GM12864 (cell line): ENCODE data around the gene EIF4E2.

Source experiments
- DNase-seq: peaks from one replicate; pipeline ENCODE4 v3.0.0-alpha.2; 2011; ENCODE audit warnings: low read depth
- H3K4me3 ChIP-seq: 2 replicates; pipeline ENCODE4 v1.5.1; 2011; ENCODE audit warnings: mild to moderate bottlenecking, low read depth, low read length, control low read depth
- TF ChIP-seq, protein P1 (sequence below): IDR thresholded peaks from 2 replicates; pipeline ENCODE4 v1.5.1; 2011; ENCODE audit warnings: low read depth, mild to moderate bottlenecking, moderate library complexity, low read length, control low read depth, inconsistent platforms; ENCODE audit errors: missing control alignments

The EIF4E2 gene

GRCh38 chr2:232609607-232610006 is 59.1 kb downstream of the EIF4E2 start:
- TF ChIP-seq, protein P1, sequence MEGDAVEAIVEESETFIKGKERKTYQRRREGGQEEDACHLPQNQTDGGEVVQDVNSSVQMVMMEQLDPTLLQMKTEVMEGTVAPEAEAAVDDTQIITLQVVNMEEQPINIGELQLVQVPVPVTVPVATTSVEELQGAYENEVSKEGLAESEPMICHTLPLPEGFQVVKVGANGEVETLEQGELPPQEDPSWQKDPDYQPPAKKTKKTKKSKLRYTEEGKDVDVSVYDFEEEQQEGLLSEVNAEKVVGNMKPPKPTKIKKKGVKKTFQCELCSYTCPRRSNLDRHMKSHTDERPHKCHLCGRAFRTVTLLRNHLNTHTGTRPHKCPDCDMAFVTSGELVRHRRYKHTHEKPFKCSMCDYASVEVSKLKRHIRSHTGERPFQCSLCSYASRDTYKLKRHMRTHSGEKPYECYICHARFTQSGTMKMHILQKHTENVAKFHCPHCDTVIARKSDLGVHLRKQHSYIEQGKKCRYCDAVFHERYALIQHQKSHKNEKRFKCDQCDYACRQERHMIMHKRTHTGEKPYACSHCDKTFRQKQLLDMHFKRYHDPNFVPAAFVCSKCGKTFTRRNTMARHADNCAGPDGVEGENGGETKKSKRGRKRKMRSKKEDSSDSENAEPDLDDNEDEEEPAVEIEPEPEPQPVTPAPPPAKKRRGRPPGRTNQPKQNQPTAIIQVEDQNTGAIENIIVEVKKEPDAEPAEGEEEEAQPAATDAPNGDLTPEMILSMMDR: no peak
- no peak overlapping the region for H3K4me3 ChIP-seq
- DNase-seq: no peak

GRCh38 chr2:232610081-232610480 is 59.6 kb downstream of the EIF4E2 start:
- H3K4me3 ChIP-seq: no peak overlapping the region
- DNase-seq: no peak
- TF ChIP-seq, protein P1: no peak

DNA sequence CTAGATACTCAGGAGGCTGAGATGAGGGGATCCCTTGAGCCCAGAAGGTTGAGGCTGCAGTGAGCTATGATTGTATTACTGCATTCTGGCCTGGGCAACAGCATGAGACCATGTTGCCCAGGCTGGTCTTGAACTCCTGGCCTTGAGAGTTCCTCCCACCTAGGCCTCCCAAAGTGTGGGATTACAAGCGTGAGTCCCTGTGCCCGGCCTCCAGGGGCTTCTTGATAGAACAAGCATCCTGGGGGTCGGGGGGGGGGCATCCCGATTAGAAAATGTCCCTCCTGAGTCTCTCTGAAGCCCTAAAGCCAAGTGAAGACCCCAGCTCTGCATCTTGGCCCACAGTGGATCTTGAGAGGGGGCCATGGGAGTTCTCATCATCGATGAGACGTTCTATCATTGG is 60.6 kb downstream of the EIF4E2 start:
- H3K4me3 ChIP-seq: no peak overlapping the region
- DNase-seq: no peak
- TF ChIP-seq, protein P1: no peak

DNA sequence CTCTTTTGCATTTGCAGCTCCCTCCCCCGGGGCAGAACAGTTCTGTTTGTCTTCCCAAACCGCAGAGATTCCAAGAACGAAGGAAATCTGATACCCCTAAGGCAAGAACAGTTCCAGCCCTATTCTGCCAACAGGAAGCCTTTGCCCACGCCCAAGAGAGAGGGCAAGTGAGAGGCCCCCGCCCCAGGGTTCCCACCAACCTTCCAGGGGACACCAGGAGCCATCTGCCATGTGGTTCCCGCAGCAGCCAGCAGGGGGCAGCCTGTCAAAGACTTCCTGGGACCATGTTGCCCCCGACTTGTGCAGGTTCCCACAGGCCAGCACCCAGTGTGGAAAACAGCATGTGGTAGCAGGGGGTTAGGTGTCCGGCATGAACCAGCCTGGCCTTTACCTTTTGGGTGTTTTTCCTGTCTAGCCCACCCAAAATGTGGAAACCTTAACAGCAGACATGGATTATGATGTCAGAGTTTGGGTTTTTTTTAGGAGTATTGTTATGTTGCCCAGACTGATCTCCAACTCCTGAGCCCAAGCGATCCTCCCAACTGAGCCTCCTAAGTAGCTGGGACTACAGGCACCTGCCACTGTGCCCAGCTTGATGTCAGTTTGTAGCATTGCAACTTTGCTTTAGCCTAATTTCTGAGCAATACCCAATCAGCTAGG is 61.2 kb downstream of the EIF4E2 start:
- DNase-seq: no peak

DNA sequence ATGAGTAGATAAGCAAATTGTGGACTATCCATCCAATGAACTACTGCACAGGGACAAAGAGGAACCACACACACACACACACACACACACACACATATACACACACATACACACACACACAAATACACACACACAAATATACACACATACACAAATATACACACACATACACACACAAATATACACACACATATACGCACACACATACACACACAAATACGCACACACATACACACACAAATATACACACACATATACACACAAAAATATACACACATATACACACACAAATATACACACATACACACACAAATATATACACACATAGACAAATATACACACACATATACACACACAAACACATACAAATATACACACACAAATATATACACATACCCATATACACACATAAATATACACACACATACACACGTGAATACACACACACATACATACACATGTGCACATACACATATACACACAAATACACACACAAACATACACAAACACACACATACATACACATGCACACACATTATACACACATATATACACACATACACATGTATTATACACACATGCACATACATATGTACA is 63.1 kb downstream of the EIF4E2 start:
- H3K4me3 ChIP-seq: no peak overlapping the region
- DNase-seq: no peak
- TF ChIP-seq, protein P1: no peak

More for the DNA sequence above, 61.2 kb downstream of the EIF4E2 start:
- TF ChIP-seq, protein P1: peak; percentile 94
- H3K4me3 ChIP-seq: no peak overlapping the region

GRCh38 chr2:232615339-232615738 is 64.8 kb downstream of the EIF4E2 start:
- TF ChIP-seq, protein P1: no peak
- DNase-seq: no peak
- no peak overlapping the region for H3K4me3 ChIP-seq
